KOPT-K1 (cell line): ENCODE results near the gene UBC.

ENCODE experiments used
- H3K27ac ChIP-seq: fragments of 200-600 bp; sonication (generic); 2 replicates; pipeline ENCODE4 v1.5.1; 2016; ENCODE audit warnings: antibody characterized with exemption, mild to moderate bottlenecking, low read depth, low read length; ENCODE audit not compliant: poor library complexity, severe bottlenecking
- H3K36me3 ChIP-seq: fragments of 200-600 bp; sonication (generic); 2 replicates; pipeline ENCODE4 v1.5.1; 2017; ENCODE audit warnings: antibody characterized with exemption, mild to moderate bottlenecking, low read length, moderate library complexity; ENCODE audit not compliant: insufficient read depth
- H3K9me3 ChIP-seq: fragments of 200-600 bp; sonication (generic); 2 replicates; pipeline ENCODE4 v1.5.1; 2017; ENCODE audit warnings: antibody characterized with exemption, low read length, mild to moderate bottlenecking; ENCODE audit not compliant: insufficient read depth, poor library complexity, severe bottlenecking

The UBC gene

DNA sequence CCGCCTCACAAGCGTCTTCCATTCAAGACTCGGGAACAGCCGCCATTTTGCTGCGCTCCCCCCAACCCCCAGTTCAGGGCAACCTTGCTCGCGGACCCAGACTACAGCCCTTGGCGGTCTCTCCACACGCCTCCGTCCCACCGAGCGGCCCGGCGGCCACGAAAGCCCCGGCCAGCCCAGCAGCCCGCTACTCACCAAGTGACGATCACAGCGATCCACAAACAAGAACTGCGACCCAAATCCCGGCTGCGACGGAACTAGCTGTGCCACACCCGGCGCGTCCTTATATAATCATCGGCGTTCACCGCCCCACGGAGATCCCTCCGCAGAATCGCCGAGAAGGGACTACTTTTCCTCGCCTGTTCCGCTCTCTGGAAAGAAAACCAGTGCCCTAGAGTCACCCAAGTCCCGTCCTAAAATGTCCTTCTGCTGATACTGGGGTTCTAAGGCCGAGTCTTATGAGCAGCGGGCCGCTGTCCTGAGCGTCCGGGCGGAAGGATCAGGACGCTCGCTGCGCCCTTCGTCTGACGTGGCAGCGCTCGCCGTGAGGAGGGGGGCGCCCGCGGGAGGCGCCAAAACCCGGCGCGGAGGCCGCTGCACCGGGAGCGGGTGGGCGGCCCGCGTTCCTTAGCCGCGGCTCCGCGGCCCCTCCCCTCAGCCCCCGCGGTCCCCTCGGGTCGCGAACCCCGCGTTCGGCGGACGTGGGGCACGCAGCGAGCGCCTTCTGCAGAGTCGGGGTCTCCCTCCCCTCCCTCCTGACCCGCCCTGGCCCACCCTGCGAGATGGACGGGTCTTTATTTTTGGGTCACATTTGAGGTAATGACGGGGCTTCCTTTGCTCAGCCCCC lies at the start of gene UBC:
TSS of gene UBC (minus strand) at position 259 of the 847 bp plus-strand sequence. CDS start 879 bp downstream, outside the sequence.
- peaks cover 40% of the 10 kb centered on the region for H3K36me3 ChIP-seq
- H3K9me3 ChIP-seq: no peaks in the 10 kb centered on the region
- peak within 1 kb of the TSS; percentile 95 for H3K27ac ChIP-seq

DNA sequence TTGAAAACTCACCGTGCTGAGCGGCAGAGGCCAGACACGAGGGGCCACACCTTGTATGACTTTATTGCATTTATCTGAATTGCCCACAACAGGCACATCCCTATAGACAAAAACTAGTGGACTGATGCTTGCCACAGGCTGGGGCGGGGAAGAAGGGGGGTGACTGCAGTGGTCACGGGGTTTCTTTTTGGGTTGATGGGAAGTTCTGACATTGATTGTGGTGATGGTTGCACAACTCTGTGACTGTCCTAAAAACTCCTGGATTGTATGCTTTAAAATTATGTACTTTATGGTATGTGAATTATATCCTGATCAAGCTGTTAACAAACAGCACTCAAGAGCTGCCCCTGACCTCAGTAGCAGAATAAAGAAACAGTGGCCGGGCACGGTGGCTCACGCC lies 48.8 kb upstream of the UBC start:
- H3K9me3 ChIP-seq: no peaks in the 10 kb centered on the region
- H3K27ac ChIP-seq: no peak overlapping the region
- peaks cover 96% of the 10 kb centered on the region for H3K36me3 ChIP-seq

DNA sequence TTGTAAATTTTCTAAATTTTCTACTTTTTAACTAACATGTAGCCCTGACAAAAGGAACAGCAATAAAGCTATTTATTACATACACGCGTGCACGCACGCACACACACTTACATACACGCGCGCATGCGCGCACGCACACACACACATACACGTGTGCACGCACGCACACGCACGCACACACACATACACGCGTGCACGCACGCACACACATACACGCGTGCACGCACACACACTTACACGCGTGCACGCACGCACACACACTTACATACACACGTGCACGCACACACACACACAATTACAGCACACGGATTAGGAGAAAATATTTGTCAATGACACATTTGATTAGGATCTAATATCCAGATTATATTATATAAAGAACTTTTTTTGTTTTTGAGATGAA lies 46.6 kb upstream of the UBC start:
- Histone ChIP-seq H3K36me3 (peaks cover 96% of the 10 kb centered on the region), H3K9me3 (no peaks in the 10 kb centered on the region)

DNA sequence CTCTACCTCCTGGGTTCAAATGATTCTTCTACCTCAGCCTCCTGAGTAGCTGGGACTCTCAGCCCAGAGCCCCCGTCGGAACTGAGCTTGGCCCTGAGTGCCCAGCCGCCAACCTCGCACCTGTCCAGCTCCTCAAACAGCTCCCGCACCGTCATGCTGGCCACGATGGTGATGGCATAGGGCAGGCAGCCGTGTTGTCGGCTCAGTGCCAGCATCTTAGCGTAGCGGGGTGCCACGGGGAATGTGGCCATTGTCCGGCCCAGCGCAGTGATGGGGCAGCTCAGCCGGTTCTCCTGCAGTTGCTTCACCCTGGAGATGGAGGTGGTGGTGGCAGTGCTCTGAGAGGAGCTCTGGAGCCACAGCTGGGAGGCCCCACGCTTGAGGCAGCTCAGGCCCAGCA lies 42.1 kb upstream of the UBC start:
- Histone ChIP-seq H3K36me3 (peaks cover 96% of the 10 kb centered on the region), H3K9me3 (no peaks in the 10 kb centered on the region), H3K27ac (no peak overlapping the region)

More for the DNA sequence above, 46.6 kb upstream of the UBC start:
- no peak overlapping the region for H3K27ac ChIP-seq

DNA sequence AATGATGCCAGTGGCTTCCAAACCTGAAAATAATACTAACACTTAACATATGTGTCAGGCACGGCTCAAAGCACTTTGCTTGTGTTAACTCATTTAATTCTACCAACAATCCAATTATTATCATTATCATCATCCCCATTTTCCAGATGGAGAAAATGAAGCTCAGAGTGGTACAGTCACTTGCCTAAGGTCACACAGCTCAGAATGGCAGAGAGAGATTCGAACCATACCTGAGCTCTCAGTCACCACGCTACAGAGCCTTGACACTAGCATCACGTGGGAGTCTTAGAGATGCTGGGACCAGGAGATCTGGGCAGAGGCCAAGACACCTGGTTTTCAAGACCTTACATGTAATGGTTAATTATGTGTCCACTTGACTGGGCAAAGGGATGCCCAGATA lies 40.3 kb upstream of the UBC start:
- peaks cover 96% of the 10 kb centered on the region for H3K36me3 ChIP-seq
- no peaks in the 10 kb centered on the region for H3K9me3 ChIP-seq
- H3K27ac ChIP-seq: no peak overlapping the region

DNA sequence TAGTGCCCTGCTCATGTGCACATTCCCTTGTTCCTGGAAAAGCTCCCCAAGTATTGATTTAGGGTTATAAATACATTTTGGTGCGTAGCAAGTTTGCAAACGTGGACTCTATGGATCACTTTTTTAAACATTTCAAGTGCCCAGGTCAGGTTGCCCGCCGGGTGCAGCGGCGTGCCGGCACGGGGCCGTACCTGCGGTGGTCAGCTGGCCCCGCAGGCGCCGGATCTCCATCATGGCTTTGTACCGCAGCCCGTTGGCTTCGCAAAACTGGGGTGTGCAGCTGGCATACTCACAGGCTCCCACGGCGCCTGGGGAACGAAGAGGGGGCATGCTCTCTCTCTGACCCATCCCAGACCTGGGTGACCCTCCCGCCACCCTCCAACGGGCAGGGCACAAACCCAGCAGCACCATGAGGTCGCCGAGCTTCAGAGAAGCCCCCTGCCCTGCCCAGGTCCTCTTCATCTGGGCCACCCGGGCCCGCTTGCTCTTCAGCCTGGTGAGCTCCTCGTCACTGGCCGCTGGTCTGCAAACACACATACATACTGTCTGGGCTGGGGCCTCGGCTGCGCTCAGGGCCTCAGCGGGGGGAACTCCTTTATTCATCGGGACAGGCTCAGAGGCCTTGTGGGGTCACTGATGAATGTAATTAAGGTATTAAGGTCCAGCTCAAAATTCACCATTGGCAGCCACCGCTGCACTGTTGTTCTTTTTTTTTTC lies 39.4 kb upstream of the UBC start:
- Histone ChIP-seq H3K27ac (no peak overlapping the region), H3K36me3 (peaks cover 99% of the 10 kb centered on the region), H3K9me3 (no peaks in the 10 kb centered on the region)

DNA sequence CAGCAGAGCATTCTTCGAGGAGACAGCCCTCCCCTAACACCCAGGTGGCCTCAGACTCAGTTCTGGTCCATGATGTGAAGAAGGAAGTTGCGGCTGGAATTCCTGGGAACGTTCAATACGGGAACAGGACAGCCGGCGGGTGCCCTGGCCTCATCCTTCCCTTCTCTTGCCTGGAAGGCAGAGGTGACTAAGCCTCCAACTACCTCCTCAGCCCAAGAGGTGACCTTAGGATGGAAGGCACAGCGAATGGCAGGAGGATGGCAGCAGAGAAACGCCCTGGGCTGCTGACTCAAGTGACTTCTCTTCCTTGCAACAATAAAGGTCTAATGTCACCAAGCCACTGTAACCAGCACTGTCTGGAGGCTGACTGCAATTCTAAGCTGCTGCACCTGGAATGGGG lies 38.4 kb upstream of the UBC start:
- Histone ChIP-seq H3K27ac (no peak overlapping the region), H3K36me3 (peaks cover 98% of the 10 kb centered on the region)

DNA sequence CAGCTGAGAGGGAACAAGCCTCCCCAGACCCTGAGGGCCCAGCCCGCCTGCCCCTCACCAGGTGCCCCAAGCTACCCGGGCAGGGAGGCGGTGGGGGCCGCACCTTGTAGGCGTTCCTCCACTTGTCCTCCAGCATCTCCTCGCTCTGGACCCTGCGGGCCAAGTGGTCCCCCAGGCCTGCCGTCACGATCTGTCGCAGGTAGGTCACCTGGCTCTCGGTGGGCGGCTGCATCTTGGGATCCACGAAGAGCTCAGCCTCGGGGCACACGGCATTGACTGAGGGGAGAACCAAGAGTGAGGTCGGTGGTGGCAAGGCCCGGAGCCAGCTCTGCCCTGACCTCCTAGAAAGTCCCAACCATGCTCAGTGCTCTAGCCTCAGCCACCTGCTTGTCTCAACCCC lies 37.8 kb upstream of the UBC start:
- peaks cover 98% of the 10 kb centered on the region for H3K36me3 ChIP-seq
- H3K9me3 ChIP-seq: no peaks in the 10 kb centered on the region
- no peak overlapping the region for H3K27ac ChIP-seq

More for the DNA sequence above, 38.4 kb upstream of the UBC start:
- H3K9me3 ChIP-seq: no peaks in the 10 kb centered on the region

DNA sequence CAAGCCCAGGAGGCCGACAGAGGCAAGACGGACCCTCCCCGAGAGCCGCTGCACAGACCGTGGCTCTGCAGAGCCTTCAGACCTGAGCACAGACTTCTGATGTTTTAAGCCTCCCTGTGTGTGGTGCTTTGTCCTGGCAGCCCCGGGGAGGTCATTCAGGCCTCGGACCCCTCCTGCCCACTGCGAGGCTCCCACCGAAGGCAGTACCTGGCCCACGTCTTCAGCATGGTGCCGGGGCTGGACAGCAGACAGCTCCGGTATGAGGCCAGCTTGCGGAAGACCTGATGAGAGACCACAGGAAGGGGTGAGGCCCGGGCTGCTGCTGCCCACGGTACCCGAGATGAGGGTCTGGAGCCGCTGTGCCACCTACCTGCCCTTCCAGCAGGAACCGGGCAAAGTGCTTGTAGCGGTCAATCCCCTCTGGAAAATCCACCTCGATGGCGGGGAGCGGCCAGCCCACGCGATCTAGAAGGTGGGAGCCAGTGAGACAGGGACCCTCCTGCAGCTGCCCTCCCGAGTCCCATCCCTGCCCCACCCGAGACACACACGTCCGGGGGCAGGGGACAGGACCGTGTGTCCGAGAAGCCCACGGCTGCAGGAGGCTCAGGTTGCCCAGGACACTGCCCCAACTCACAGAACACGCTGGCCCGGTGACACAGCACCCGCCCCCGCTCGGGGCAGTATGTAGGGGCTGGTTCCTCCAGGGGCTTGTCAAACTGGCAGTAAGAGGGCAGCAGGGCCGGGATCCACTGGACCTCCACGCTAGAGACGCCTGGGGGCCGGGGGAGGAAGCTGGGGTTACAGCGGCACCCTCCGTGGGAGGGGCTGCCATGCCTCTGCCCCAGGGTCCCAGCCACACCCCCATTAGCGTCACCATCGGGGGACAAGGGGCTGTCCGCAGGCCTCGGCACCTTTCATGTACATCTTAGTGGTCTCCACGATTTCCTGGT lies 35.6 kb upstream of the UBC start:
- Histone ChIP-seq H3K36me3 (peaks cover 98% of the 10 kb centered on the region), H3K27ac (no peak overlapping the region), H3K9me3 (no peaks in the 10 kb centered on the region)

DNA sequence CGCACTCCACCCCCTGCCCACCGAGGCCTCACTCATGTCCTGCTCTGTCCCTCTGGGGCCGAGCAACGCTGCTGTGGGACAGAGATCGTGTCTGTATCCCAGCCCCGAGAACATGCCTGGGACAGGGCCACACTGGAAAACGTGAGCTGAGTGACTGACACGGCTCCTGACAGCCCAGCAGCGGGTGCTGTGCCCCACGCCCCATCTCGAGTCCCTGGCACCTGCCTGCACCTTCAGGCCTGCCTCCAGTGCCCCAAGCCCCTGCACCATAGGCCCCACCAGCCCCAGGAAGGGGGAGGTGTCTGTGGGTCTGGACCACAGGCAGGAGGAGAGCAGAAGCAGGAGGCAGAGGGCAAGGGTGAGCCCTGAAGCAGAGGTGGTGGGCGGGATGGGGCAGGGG lies 34.6 kb upstream of the UBC start:
- Histone ChIP-seq H3K27ac (no peak overlapping the region), H3K36me3 (peaks cover 98% of the 10 kb centered on the region), H3K9me3 (no peaks in the 10 kb centered on the region)

DNA sequence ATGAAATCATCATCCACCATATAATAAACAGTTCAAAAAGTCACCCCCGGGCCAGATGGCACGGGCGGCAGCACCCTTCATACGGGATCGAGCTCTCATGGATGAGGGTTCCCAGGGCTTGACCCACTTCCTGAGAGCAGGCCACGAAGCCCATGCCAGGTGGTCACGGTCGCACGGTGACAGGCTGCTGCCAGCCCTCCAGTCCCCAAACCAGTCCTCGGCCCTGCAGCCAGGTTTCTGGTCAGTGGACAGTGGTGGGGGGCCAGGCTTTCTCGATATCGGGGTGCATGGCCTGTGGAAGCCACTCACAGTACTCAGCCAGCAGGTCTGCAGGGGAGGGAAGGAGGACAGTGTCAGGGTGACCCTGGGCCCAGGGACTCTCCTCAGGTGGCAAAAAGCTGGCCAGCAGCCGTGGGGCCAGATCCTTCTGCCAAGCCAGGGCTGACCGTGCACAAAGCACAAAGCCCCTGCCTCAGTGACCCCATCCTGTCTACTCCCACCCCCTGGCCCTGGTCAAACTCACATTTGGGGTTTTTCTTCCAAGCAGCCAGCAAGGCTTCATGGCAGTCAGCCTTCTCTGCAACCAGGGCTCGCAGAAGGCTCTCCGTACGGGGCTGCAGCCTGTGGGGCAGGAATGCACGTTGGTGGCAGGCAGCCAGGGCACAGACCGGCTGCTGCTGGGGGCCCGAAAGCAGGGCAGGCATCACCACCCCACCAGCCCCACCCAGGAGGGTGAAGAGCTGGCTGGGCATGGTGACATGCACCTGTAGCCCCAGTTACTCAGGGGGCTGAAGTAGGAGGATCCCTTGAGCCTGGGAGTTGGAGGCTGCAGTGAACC lies 33.3 kb upstream of the UBC start:
- H3K9me3 ChIP-seq: no peaks in the 10 kb centered on the region
- peaks cover 93% of the 10 kb centered on the region for H3K36me3 ChIP-seq
- H3K27ac ChIP-seq: no peak overlapping the region

DNA sequence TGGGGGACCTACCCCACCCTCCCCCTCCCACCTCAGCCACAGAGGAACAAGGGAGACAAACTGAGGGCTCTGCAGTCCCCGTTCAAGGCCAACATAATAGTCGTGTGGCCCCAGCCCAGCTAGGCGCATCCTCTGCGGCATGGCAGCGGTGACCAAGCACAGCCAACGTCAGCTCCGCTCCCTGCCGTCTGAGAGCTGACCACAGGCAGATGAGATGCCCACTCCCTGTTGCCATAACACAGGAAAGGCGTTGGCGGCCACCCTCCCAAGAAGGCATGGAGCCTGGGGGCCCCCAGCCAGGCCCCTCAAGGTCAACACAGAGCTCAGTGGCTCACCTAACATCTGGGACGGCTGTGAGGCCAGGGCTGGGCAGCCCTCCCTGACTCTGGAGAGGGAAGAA lies 32.6 kb upstream of the UBC start:
- Histone ChIP-seq H3K9me3 (no peaks in the 10 kb centered on the region), H3K36me3 (peaks cover 90% of the 10 kb centered on the region), H3K27ac (no peak overlapping the region)

DNA sequence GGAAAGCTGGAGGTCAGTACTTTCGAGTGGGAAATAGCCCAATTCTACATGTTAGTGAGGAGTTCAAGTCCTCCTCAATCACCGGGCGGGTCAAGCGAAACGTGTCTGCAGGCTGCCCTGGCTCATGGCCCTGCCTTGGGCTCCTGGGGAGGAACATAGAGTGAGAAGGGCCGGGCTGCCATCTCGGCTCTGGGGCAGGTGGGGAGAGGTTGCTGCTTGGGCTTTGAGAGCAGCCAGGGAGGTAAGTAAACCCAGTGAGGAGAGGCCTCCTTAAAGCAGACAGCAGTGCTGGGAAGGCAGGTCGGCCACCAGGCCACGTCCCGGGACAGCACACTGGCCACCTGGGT lies 32.0 kb upstream of the UBC start:
- Histone ChIP-seq H3K36me3 (peaks cover 84% of the 10 kb centered on the region), H3K9me3 (no peaks in the 10 kb centered on the region), H3K27ac (no peak overlapping the region)

DNA sequence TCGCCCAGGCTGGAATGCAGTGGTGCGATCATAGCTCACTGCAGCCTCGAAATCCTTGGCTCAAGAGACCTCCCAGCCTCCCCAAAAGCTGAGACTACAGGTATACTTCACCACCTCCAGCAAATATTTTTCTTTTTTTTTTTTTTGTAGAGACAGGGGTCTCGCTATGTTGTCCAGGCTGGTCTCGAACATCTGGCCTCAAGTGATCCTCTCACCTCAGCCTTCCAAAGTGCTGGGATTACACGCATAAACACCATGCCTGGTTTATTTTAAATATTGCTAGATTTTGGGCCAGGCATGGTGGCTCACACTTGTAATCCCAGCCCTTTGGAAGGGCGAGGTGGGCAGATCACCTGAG lies 26.7 kb upstream of the UBC start:
- H3K27ac ChIP-seq: peak overlapping the region; percentile 65
- H3K9me3 ChIP-seq: no peaks in the 10 kb centered on the region
- peaks cover 33% of the 10 kb centered on the region for H3K36me3 ChIP-seq
